T-cell (primary cell): ENCODE measurements around the gene PRSS56. TPM values are rescaled to one million over a fixed set of nuclear protein-coding genes. Genes with fewer than 3 reads are reported as not detected.

ENCODE experiments used
- ATAC-seq, 4 experiments: fragments of 200-7000 bp in 3 of 4; fragments of 150-1000 bp in 1 of 4; cut with Tn5 transposase; replicated peaks in 1 of 4; 1 replicate in 3 of 4; 2 replicates in 1 of 4; pipeline ENCODE4 v1.10.0; 2021; ENCODE audit warnings: moderate library complexity in 3 of 4, mild to moderate bottlenecking in 2 of 4, moderate number of reproducible peaks in 1 of 4
- CTCF ChIA-PET, 2 donors: fragments of 300-600 bp; sonication (Branson Sonifier 250); formaldehyde crosslinking; loops; one replicate each; lab custom pipeline; 2022; ENCODE audit warnings: antibody characterized with exemption in 2 of 2; lab: Charles Lee
- POLR2A ChIA-PET, 2 donors: fragments of 300-600 bp; sonication (Branson Sonifier 250); formaldehyde crosslinking; loops; one replicate each; lab custom pipeline; 2022; ENCODE audit warnings: antibody characterized with exemption in 2 of 2; lab: Charles Lee
- DNase-seq, 35 experiments: peaks; one replicate each; pipeline versions ENCODE4 v3.0.0 to v3.0.0-alpha.2; 2013 to 2023
- H3K27ac ChIP-seq: one replicate; pipeline ENCODE4 v1.5.1; 2013; ENCODE audit warnings: low read length
- H3K27me3 ChIP-seq, 2 experiments: replicated peaks in 1 of 2; 1 replicate in 1 of 2; 2 replicates in 1 of 2; pipeline versions ENCODE4 v1.6.1 to v1.7.0; 2013; ENCODE audit warnings: low read length in 1 of 2, mixed read lengths in 1 of 2; ENCODE audit not compliant: control insufficient read depth in 2 of 2, insufficient read depth in 2 of 2; ENCODE audit errors: extremely low read depth in 1 of 2
- H3K36me3 ChIP-seq, 2 donors: 1 replicate in 1 of 2; 2 replicates in 1 of 2; pipeline versions ENCODE4 v1.6.1 to v1.7.0; 2013; ENCODE audit warnings: low read length in 1 of 2; ENCODE audit not compliant: control insufficient read depth in 2 of 2, insufficient read depth in 1 of 2; ENCODE audit errors: extremely low read depth in 1 of 2
- H3K4me1 ChIP-seq, 2 experiments: 1 replicate in 1 of 2; 2 replicates in 1 of 2; pipeline versions ENCODE4 v1.6.1 to v1.7.0; 2013; ENCODE audit warnings: low read length in 2 of 2, mixed read lengths in 1 of 2; ENCODE audit not compliant: insufficient read depth in 2 of 2, control insufficient read depth in 1 of 2; ENCODE audit errors: extremely low read depth in 1 of 2
- H3K4me3 ChIP-seq, 2 donors: 1 replicate in 1 of 2; 2 replicates in 1 of 2; pipeline versions ENCODE4 v1.5.1 to v1.7.0; 2013; ENCODE audit warnings: mild to moderate bottlenecking in 2 of 2, low read length in 1 of 2, moderate library complexity in 1 of 2; ENCODE audit not compliant: control insufficient read depth in 1 of 2; ENCODE audit errors: extremely low read depth in 1 of 2
- H3K9me3 ChIP-seq: 2 replicates; pipeline ENCODE4 v1.7.0; 2013
- H3K27ac Mint-ChIP-seq, 2 donors: one replicate each; pipeline ENCODE4 v1.8.0; 2020 to 2021; ENCODE audit warnings: mild to moderate bottlenecking in 2 of 2, mixed read lengths in 2 of 2
- H3K27me3 Mint-ChIP-seq, 2 donors: one replicate each; pipeline ENCODE4 v1.8.0; 2021 to 2022; ENCODE audit warnings: mixed read lengths in 2 of 2
- H3K36me3 Mint-ChIP-seq: one replicate; pipeline ENCODE4 v1.8.0; 2021; ENCODE audit warnings: mixed read lengths
- H3K4me1 Mint-ChIP-seq, 3 donors: one replicate each; pipeline ENCODE4 v1.8.0; 2020 to 2022; ENCODE audit warnings: mixed read lengths in 3 of 3, mild to moderate bottlenecking in 1 of 3
- H3K4me3 Mint-ChIP-seq, 3 donors: one replicate each; pipeline ENCODE4 v1.8.0; 2020 to 2022; ENCODE audit warnings: mild to moderate bottlenecking in 3 of 3, mixed read lengths in 3 of 3, moderate library complexity in 3 of 3
- H3K9me3 Mint-ChIP-seq, 3 donors: one replicate each; pipeline ENCODE4 v1.8.0; 2020 to 2022; ENCODE audit warnings: mixed read lengths in 3 of 3
- WGBS: methylation state at CpG from one replicate; pipeline ENCODE4 v1.1.5; 2013; ENCODE audit warnings: missing lambda C conversion rate; ENCODE audit not compliant: insufficient coverage; 5-methylcytosine and 5-hydroxymethylcytosine counted together
- total RNA-seq, 35 experiments: library from RNA in 6 of 35; stranded (reverse) in 6 of 35; fragments of 120-200 nt in 1 of 35; gene quantifications; one replicate each; pipeline versions ENCODE4 v1.2.1 to v1.2.4 and lab custom pipeline; 2013 to 2026

Gene PRSS56
- total RNA-seq, 5 donors from 2014 or later (not counting 1 experiment from before 2014, with no cell fraction given): not detected

GRCh38 chr2:232543491-232543890, 23.3 kb downstream of the PRSS56 start:
- peaks cover 0 to 2% (median under 1%) of the 10 kb centered on the region in 3 donors for H3K9me3 Mint-ChIP-seq
- Histone ChIP-seq H3K36me3 (peaks cover 0 to 11% of the 10 kb centered on the region in 2 donors), H3K27ac (no peak overlapping the region), H3K27me3 (peaks cover 0 to 2% of the 10 kb centered on the region in 2 experiments), H3K4me1 (peaks cover 0 to 27% of the 10 kb centered on the region in 2 experiments), H3K4me3 (no peak overlapping the region), H3K9me3 (no peaks in the 10 kb centered on the region)
- peaks cover under 1% of the 10 kb centered on the region in 2 donors for H3K27me3 Mint-ChIP-seq
- CTCF ChIA-PET: no interaction called here
- peaks cover 21% of the 10 kb centered on the region for H3K36me3 Mint-ChIP-seq
- ATAC-seq: no peak
- 90% methylated on average over 12 of the region's 14 CpGs for WGBS
- DNase-seq: no peak
- H3K27ac Mint-ChIP-seq: peak overlapping the region in 1 of 2 donors; percentile 63
- POLR2A ChIA-PET: no interaction called here
- peaks cover 36 to 56% (median 37%) of the 10 kb centered on the region in 3 donors for H3K4me1 Mint-ChIP-seq
- H3K4me3 Mint-ChIP-seq: no peak overlapping the region

GRCh38 chr2:232543928-232544631, 23.9 kb downstream of the PRSS56 start:
- no peak overlapping the region for H3K27ac ChIP-seq
- H3K27me3 ChIP-seq: no peaks in the 10 kb centered on the region
- ChIA-PET POLR2A (interaction anchor here in 1 of 2 donors (0.7 kb wide), 1 partner anchor 1076 kb away, joined by 3 read pairs; no protein-coding TSS in a partner anchor), CTCF (no interaction called here)
- no peak for DNase-seq
- Mint-ChIP-seq H3K36me3 (peaks cover 26% of the 10 kb centered on the region), H3K4me1 (peaks cover 42 to 60% (median 43%) of the 10 kb centered on the region in 3 donors), H3K27me3 (no peaks in the 10 kb centered on the region), H3K4me3 (no peak overlapping the region), H3K27ac (no peak overlapping the region), H3K9me3 (peaks cover 0 to 4% (median 4%) of the 10 kb centered on the region in 3 donors)
- H3K4me3 ChIP-seq: no peak overlapping the region
- no peak for ATAC-seq
- no peaks in the 10 kb centered on the region for H3K9me3 ChIP-seq
- H3K36me3 ChIP-seq: peaks cover 0 to 11% of the 10 kb centered on the region in 2 donors
- 96% methylated on average over 10 of the region's 19 CpGs for WGBS
- peaks cover 0 to 24% of the 10 kb centered on the region in 2 experiments for H3K4me1 ChIP-seq

- Histone ChIP-seq H3K36me3 (peaks cover 0 to 11% of the 10 kb centered on the region in 2 donors), H3K4me1 (peaks cover 2 to 23% of the 10 kb centered on the region in 2 experiments), H3K4me3 (no peak overlapping the region), H3K9me3 (no peaks in the 10 kb centered on the region), H3K27me3 (no peaks in the 10 kb centered on the region), H3K27ac (no peak overlapping the region)
- Mint-ChIP-seq H3K9me3 (peaks cover 0 to 4% (median 4%) of the 10 kb centered on the region in 3 donors), H3K36me3 (peaks cover 26% of the 10 kb centered on the region), H3K27me3 (no peaks in the 10 kb centered on the region), H3K4me3 (no peak overlapping the region), H3K4me1 (peaks cover 47 to 66% (median 49%) of the 10 kb centered on the region in 3 donors), H3K27ac (no peak overlapping the region)
- WGBS: 94% methylated on average over 4 of the region's 6 CpGs
- no peak for DNase-seq
- ATAC-seq: no peak
- ChIA-PET CTCF (no interaction called here), POLR2A (interaction anchor here in 1 of 2 donors (0.7 kb wide), 1 partner anchor 1076 kb away, joined by 3 read pairs; no protein-coding TSS in a partner anchor)
Measured at GRCh38 chr2:232544674-232545073, 24.5 kb downstream of the PRSS56 start.

- Mint-ChIP-seq H3K27me3 (no peaks in the 10 kb centered on the region), H3K4me3 (peak overlapping the region in 1 of 3 donors; percentile 41), H3K4me1 (peaks cover 50 to 69% (median 51%) of the 10 kb centered on the region in 3 donors), H3K36me3 (peaks cover 26% of the 10 kb centered on the region), H3K9me3 (peaks cover 0 to 4% (median 4%) of the 10 kb centered on the region in 3 donors), H3K27ac (peak overlapping the region in 1 of 2 donors; percentile 22)
- H3K27me3 ChIP-seq: no peaks in the 10 kb centered on the region
- CTCF ChIA-PET: interaction anchor here in 1 of 2 donors (0.7 kb wide), 1 partner anchor 452 kb away, joined by 5 read pairs; no protein-coding TSS in a partner anchor
- DNase-seq (no peak), ATAC-seq (no peak)
- no peaks in the 10 kb centered on the region for H3K9me3 ChIP-seq
- peaks cover 2 to 22% of the 10 kb centered on the region in 2 experiments for H3K4me1 ChIP-seq
- peaks cover 0 to 11% of the 10 kb centered on the region in 2 donors for H3K36me3 ChIP-seq
- H3K27ac ChIP-seq: no peak overlapping the region
- 92% methylated on average over 8 of the region's 17 CpGs for WGBS
- no peak overlapping the region for H3K4me3 ChIP-seq
- POLR2A ChIA-PET: no interaction called here
Measured at GRCh38 chr2:232545511-232546375, 25.6 kb downstream of the PRSS56 start.

GRCh38 chr2:232547991-232548390, 27.8 kb downstream of the PRSS56 start:
- H3K27ac ChIP-seq: no peak overlapping the region
- DNase-seq: no peak
- H3K9me3 ChIP-seq: no peaks in the 10 kb centered on the region
- no peak overlapping the region for H3K4me3 ChIP-seq
- POLR2A ChIA-PET: no interaction called here
- no peak overlapping the region for H3K4me3 Mint-ChIP-seq
- H3K36me3 Mint-ChIP-seq: peaks cover 31% of the 10 kb centered on the region
- ATAC-seq: no peak
- H3K4me1 ChIP-seq: peaks cover 8 to 39% of the 10 kb centered on the region in 2 experiments
- no peaks in the 10 kb centered on the region for H3K27me3 ChIP-seq
- H3K4me1 Mint-ChIP-seq: peaks cover 69 to 77% (median 69%) of the 10 kb centered on the region in 3 donors
- peak overlapping the region in 1 of 2 donors; percentile 9 for H3K27ac Mint-ChIP-seq
- peaks cover 0 to 13% of the 10 kb centered on the region in 2 donors for H3K36me3 ChIP-seq
- CTCF ChIA-PET: no interaction called here
- WGBS: no CpG with 5 or more reads among the region's 6 CpGs
- H3K27me3 Mint-ChIP-seq: no peaks in the 10 kb centered on the region
- H3K9me3 Mint-ChIP-seq: peaks cover 0 to 4% (median 4%) of the 10 kb centered on the region in 3 donors
